Bronchial epithelial cell (primary cell): ENCODE results near the gene GPR31. TPM values are rescaled to one million over a fixed set of nuclear protein-coding genes. Genes with fewer than 3 reads are reported as not detected.

Source experiments
- DNase-seq: peaks from one replicate; pipeline ENCODE4 v3.0.0-alpha.2; 2010; ENCODE audit warnings: low read depth
- FAIRE-seq: peaks from 2 replicates; lab custom pipeline; 2011; peaks lifted over from hg19 to GRCh38; lab: Jason Lieb, UNC
- H3K27me3 ChIP-seq: 2 replicates; pipeline ENCODE4 v1.5.1; 2011; ENCODE audit warnings: low read length; ENCODE audit not compliant: control insufficient read depth, insufficient read depth
- H3K36me3 ChIP-seq: 2 replicates; pipeline ENCODE4 v1.5.1; 2011; ENCODE audit warnings: low read length; ENCODE audit not compliant: control insufficient read depth, insufficient read depth
- H3K4me3 ChIP-seq: 2 replicates; pipeline ENCODE4 v1.5.1; 2011; ENCODE audit warnings: mild to moderate bottlenecking, low read depth, low read length, control low read depth
- CTCF ChIP-seq: IDR thresholded peaks from 2 replicates; pipeline ENCODE4 v1.5.1; 2011; ENCODE audit warnings: mild to moderate bottlenecking, moderate library complexity, low read length, control low read depth, inconsistent platforms; ENCODE audit not compliant: insufficient read depth, severe bottlenecking
- total RNA-seq: library from RNA; depleted of rRNA; stranded (reverse); fragments of >200 nt; gene quantifications from 2 replicates; pipeline ENCODE4 v1.2.1, GENCODE V29; 2014

The GPR31 gene
- total RNA-seq, 1 donor from 2014 or later, result not detected

- DNase-seq, result no peak
- Histone ChIP-seq H3K27me3 (no peaks in the 10 kb centered on the region), H3K4me3 (no peak overlapping the region), H3K36me3 (no peaks in the 10 kb centered on the region)
- FAIRE-seq, result no peak
- TF ChIP-seq CTCF, result no peak
These were observed 32.4 kb downstream of the GPR31 start for GRCh38 chr6:167125410-167125809.

- DNase-seq (no peak), FAIRE-seq (no peak)
- H3K4me3 ChIP-seq, result no peak overlapping the region
- no peaks in the 10 kb centered on the region for H3K27me3 ChIP-seq
- H3K36me3 ChIP-seq, result no peaks in the 10 kb centered on the region
- TF ChIP-seq CTCF, result no peak
These were observed 33.0 kb downstream of the GPR31 start for GRCh38 chr6:167124753-167125152.

- no peak for FAIRE-seq
- H3K36me3 ChIP-seq, result no peaks in the 10 kb centered on the region
- no peak within 1 kb of the TSS for H3K4me3 ChIP-seq
- no peaks in the 10 kb centered on the region for H3K27me3 ChIP-seq
- DNase-seq, result no peak
- TF ChIP-seq CTCF, result no peak
These were observed 34.7 kb downstream of the GPR31 start, which contains the start of gene CCR6 for GRCh38 chr6:167122827-167123657. TSS of gene CCR6 (plus strand) at chr6:167123096. CDS start at chr6:167136135, 13,039 bp downstream.

- Histone ChIP-seq H3K4me3 (no peak overlapping the region), H3K27me3 (no peaks in the 10 kb centered on the region), H3K36me3 (no peaks in the 10 kb centered on the region)
- no peak for FAIRE-seq
- no peak for TF ChIP-seq CTCF
- no peak for DNase-seq
These were observed 35.5 kb downstream of the GPR31 start for GRCh38 chr6:167122041-167122826.

- no peak overlapping the region for H3K4me3 ChIP-seq
- no peaks in the 10 kb centered on the region for H3K36me3 ChIP-seq
- FAIRE-seq (no peak), DNase-seq (no peak)
- no peaks in the 10 kb centered on the region for H3K27me3 ChIP-seq
- no peak for TF ChIP-seq CTCF
These were observed 36.4 kb downstream of the GPR31 start for GRCh38 chr6:167121335-167121841.
